Caco-2 (cell line): ENCODE results near the gene PLEKHA8. TPM values are rescaled to one million over a fixed set of nuclear protein-coding genes. Genes with fewer than 3 reads are reported as not detected.

Experiments
- BruUV-seq: library from RNA; stranded (reverse); fragments of 400-500 nt; replicated peaks from 2 replicates; lab custom pipeline; 2021; lab: Mats Ljungman, UMichigan
- CTCF ChIA-PET: fragments of 300-600 bp; sonication (Branson Sonifier 250); formaldehyde crosslinking; loops from one replicate; lab custom pipeline; 2022; ENCODE audit warnings: antibody characterized with exemption; lab: Charles Lee
- POLR2A ChIA-PET: fragments of 300-600 bp; sonication (Branson Sonifier 250); formaldehyde crosslinking; loops from one replicate; lab custom pipeline; 2022; ENCODE audit warnings: antibody characterized with exemption; lab: Charles Lee
- DNase-seq, 2 experiments: peaks; one replicate each; pipeline versions ENCODE4 v3.0.0 to v3.0.0-alpha.2; 2020 to 2022
- H3K27me3 ChIP-seq: replicated peaks from 2 replicates; pipeline ENCODE4 v1.6.0; 2011; ENCODE audit warnings: low read length; ENCODE audit not compliant: control insufficient read depth, insufficient read depth
- H3K36me3 ChIP-seq: 2 replicates; pipeline ENCODE4 v1.5.1; 2011; ENCODE audit warnings: low read length; ENCODE audit not compliant: control insufficient read depth, insufficient read depth
- H3K4me1 ChIP-seq: fragments of 250-450 bp; sonication (Bioruptor Pico); 2 replicates; pipeline ENCODE4 v1.5.1; 2020; ENCODE audit warnings: mild to moderate bottlenecking
- H3K4me3 ChIP-seq: 2 replicates; pipeline ENCODE4 v1.5.1; 2011; ENCODE audit warnings: low read depth, mild to moderate bottlenecking, control low read depth, low read length
- H3K9me3 ChIP-seq: fragments of 250-450 bp; sonication (Bioruptor Pico); 2 replicates; pipeline ENCODE4 v1.5.1; 2020; ENCODE audit warnings: mild to moderate bottlenecking, moderate library complexity
- H3K27ac Mint-ChIP-seq: one replicate; pipeline ENCODE4 v1.8.0; 2022; ENCODE audit warnings: mixed read lengths; ENCODE audit not compliant: unreplicated experiment
- H3K27me3 Mint-ChIP-seq: one replicate; pipeline ENCODE4 v1.8.0; 2022; ENCODE audit warnings: mixed read lengths; ENCODE audit not compliant: insufficient read depth, unreplicated experiment
- H3K36me3 Mint-ChIP-seq: one replicate; pipeline ENCODE4 v1.8.0; 2022; ENCODE audit warnings: mild to moderate bottlenecking, mixed read lengths; ENCODE audit not compliant: insufficient read depth, unreplicated experiment
- H3K4me1 Mint-ChIP-seq: one replicate; pipeline ENCODE4 v1.8.0; 2022; ENCODE audit warnings: low read depth, mixed read lengths; ENCODE audit not compliant: unreplicated experiment
- H3K4me3 Mint-ChIP-seq: one replicate; pipeline ENCODE4 v1.8.0; 2022; ENCODE audit warnings: mild to moderate bottlenecking, moderate library complexity, mixed read lengths; ENCODE audit not compliant: unreplicated experiment
- H3K9me3 Mint-ChIP-seq: one replicate; pipeline ENCODE4 v1.8.0; 2022; ENCODE audit warnings: mixed read lengths; ENCODE audit not compliant: unreplicated experiment
- intact Hi-C: fragments of 100-400 bp; cut with micrococcal nuclease; formaldehyde crosslinking; loops from one replicate; pipeline ENCODE4 v1.10.0; 2022; ENCODE audit not compliant: unreplicated experiment
- total RNA-seq: library from RNA; stranded (reverse); gene quantifications from 2 replicates; pipeline ENCODE4 v1.2.3, GENCODE V29; 2022
- TF ChIP-seq, protein P1 (sequence below), 2 experiments: fragments of 200-600 bp in 1 of 2; IDR thresholded peaks; 1 replicate in 1 of 2; 2 replicates in 1 of 2; pipeline versions ENCODE4 v1.5.1 to v1.8.0; 2011 to 2022; ENCODE audit warnings: antibody characterized with exemption in 1 of 2, control low read depth in 1 of 2, inconsistent platforms in 1 of 2, low read depth in 1 of 2, low read length in 1 of 2, mild to moderate bottlenecking in 1 of 2, moderate library complexity in 1 of 2; ENCODE audit not compliant: insufficient read depth in 1 of 2, severe bottlenecking in 1 of 2, unreplicated experiment in 1 of 2

PLEKHA8 gene
- total RNA-seq, 1 experiment from 2014 or later: 32.5 TPM

DNA sequence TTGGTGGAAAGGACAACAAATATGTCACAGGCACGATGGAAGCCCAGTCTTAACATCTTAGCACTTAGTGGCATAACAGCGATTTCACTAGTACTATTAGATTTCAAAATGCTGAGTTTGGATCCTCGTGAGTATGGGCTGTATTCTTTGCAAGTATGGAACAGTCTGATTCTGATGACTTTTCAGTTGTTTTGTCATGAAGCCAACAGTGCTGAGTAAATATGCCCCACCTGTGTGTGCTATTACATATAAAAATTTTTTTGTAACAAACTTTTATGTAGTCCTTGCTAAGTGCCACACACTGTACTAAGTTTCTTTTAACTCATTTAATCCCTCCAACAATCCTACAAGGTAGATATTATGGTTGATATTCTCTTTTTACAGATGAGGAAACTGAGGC is 137.4 kb downstream of the PLEKHA8 start:
- TF ChIP-seq, protein P1, sequence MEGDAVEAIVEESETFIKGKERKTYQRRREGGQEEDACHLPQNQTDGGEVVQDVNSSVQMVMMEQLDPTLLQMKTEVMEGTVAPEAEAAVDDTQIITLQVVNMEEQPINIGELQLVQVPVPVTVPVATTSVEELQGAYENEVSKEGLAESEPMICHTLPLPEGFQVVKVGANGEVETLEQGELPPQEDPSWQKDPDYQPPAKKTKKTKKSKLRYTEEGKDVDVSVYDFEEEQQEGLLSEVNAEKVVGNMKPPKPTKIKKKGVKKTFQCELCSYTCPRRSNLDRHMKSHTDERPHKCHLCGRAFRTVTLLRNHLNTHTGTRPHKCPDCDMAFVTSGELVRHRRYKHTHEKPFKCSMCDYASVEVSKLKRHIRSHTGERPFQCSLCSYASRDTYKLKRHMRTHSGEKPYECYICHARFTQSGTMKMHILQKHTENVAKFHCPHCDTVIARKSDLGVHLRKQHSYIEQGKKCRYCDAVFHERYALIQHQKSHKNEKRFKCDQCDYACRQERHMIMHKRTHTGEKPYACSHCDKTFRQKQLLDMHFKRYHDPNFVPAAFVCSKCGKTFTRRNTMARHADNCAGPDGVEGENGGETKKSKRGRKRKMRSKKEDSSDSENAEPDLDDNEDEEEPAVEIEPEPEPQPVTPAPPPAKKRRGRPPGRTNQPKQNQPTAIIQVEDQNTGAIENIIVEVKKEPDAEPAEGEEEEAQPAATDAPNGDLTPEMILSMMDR (IDR thresholded peaks at IDR 0.05; ENCODE audit: insufficient read depth in 1 of 2, low read depth in 1 of 2, low read length in 1 of 2, severe bottlenecking in 1 of 2, unreplicated experiment in 1 of 2): no peak
- no peak overlapping the region for H3K4me3 ChIP-seq
- no peaks in the 10 kb centered on the region for H3K27me3 ChIP-seq
- Mint-ChIP-seq H3K4me3 (no peak overlapping the region), H3K4me1 (no peaks in the 10 kb centered on the region), H3K36me3 (no peaks in the 10 kb centered on the region), H3K27ac (no peak overlapping the region), H3K27me3 (peaks cover 13% of the 10 kb centered on the region), H3K9me3 (no peaks in the 10 kb centered on the region)
- ChIA-PET CTCF (interaction anchor here (1.6 kb wide), 1 partner anchor 399 kb away, joined by 3 read pairs; no protein-coding TSS in a partner anchor), POLR2A (no interaction called here)
- H3K9me3 ChIP-seq: no peaks in the 10 kb centered on the region
- peaks cover 15% of the 10 kb centered on the region; the same call in 1 of the 2 replicates for H3K4me1 ChIP-seq
- BruUV-seq: no TSS peak
- DNase-seq: no peak
- H3K36me3 ChIP-seq: no peaks in the 10 kb centered on the region
- intact Hi-C loops: loop anchor here (2.0 kb wide), 2 partner anchors 61 to 111 kb away; no protein-coding TSS in a partner anchor

DNA sequence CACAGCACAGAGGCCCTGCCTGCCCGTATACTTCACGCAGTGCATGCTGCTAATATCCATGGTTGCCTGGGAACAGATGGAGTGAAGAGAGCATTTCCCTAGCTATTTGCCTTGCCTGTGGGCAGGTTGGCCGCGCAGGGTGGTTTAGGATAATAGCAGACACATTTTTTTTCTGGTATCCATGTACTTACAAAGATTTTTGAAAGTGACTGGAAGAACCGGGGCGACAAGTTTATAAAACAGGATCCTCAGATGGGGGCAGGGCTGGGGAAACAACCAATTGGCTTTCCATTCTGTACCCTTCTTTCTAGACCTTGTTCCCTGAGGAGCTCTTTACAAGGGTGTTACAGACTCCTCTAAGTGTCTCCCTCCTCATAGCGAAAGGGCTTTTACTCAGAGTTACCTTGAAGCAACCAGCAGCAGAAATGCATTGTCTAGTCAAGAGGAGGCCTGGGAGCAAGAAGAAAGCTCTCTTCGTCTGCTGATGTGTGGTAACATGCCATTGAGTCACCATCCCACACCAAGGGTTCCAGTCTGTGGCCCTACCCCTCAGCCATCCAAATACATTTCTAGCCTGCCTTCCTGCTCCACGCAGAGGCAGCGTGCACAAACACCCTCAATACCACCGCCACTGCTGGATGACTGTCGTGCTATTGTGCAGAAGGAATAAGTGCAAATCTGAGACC is 138.1 kb downstream of the PLEKHA8 start:
- no peaks in the 10 kb centered on the region for H3K27me3 ChIP-seq
- no peak overlapping the region for H3K4me3 Mint-ChIP-seq
- ChIA-PET CTCF (interaction anchor here (1.6 kb wide), 1 partner anchor 398 kb away, joined by 3 read pairs; no protein-coding TSS in a partner anchor), POLR2A (no interaction called here)
- H3K36me3 Mint-ChIP-seq: no peaks in the 10 kb centered on the region
- H3K9me3 Mint-ChIP-seq: no peaks in the 10 kb centered on the region
- H3K4me3 ChIP-seq: no peak overlapping the region
- peaks cover 13% of the 10 kb centered on the region for H3K27me3 Mint-ChIP-seq
- H3K9me3 ChIP-seq: no peaks in the 10 kb centered on the region
- H3K36me3 ChIP-seq: no peaks in the 10 kb centered on the region
- DNase-seq: peak in 1 of 2 experiments; percentile 44
- TF ChIP-seq, protein P1 (IDR thresholded peaks at IDR 0.05; ENCODE audit: insufficient read depth in 1 of 2, low read depth in 1 of 2, low read length in 1 of 2, severe bottlenecking in 1 of 2, unreplicated experiment in 1 of 2): no peak
- H3K27ac Mint-ChIP-seq: no peak overlapping the region
- no TSS peak for BruUV-seq
- peaks cover 15% of the 10 kb centered on the region; the same call in 1 of the 2 replicates for H3K4me1 ChIP-seq
- H3K4me1 Mint-ChIP-seq: no peaks in the 10 kb centered on the region
- intact Hi-C loops: loop anchor here (2.0 kb wide), 1 partner anchor 247 kb away; no protein-coding TSS in a partner anchor

DNA sequence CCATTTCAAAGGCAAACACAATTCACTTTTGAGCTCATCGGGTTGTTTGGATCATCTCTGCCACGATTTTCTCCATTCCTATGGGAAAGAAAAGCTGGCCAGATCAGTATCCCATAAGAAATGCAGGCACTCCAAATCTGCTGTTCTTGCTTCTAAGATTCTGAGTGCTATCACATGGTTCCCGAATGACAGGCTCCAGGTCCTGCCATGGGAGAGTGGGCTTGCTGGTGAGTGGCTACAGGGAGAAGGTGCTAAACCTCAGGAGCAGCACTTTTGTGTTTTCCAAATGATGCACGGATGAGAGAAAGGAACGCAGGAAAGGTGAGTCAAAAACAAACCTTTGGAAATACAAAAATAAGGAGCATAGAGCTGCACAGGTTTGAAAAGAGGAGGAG is 138.6 kb downstream of the PLEKHA8 start:
- TF ChIP-seq, protein P1 (IDR thresholded peaks at IDR 0.05; ENCODE audit: insufficient read depth in 1 of 2, low read depth in 1 of 2, low read length in 1 of 2, severe bottlenecking in 1 of 2, unreplicated experiment in 1 of 2): no peak
- no peak overlapping the region for H3K4me3 Mint-ChIP-seq
- H3K27me3 Mint-ChIP-seq: peaks cover 13% of the 10 kb centered on the region
- POLR2A ChIA-PET: no interaction called here
- BruUV-seq: no TSS peak
- intact Hi-C loops: loop anchor here (2.0 kb wide), 1 partner anchor 246 kb away; no protein-coding TSS in a partner anchor
- H3K9me3 ChIP-seq: no peaks in the 10 kb centered on the region
- peaks cover 15% of the 10 kb centered on the region; the same call in 1 of the 2 replicates for H3K4me1 ChIP-seq
- no peak for DNase-seq
- H3K4me3 ChIP-seq: no peak overlapping the region
- no peaks in the 10 kb centered on the region for H3K36me3 ChIP-seq
- H3K9me3 Mint-ChIP-seq: no peaks in the 10 kb centered on the region
- H3K36me3 Mint-ChIP-seq: no peaks in the 10 kb centered on the region
- no peak overlapping the region for H3K27ac Mint-ChIP-seq
- no peaks in the 10 kb centered on the region for H3K27me3 ChIP-seq
- no peaks in the 10 kb centered on the region for H3K4me1 Mint-ChIP-seq
- CTCF ChIA-PET: interaction anchor here (1.6 kb wide), 1 partner anchor 398 kb away, joined by 3 read pairs; no protein-coding TSS in a partner anchor
